T47D (cell line): ENCODE measurements around the gene PAQR7.

Source experiments
- DNase-seq, 2 experiments: peaks; one replicate each; pipeline versions ENCODE4 v3.0.0 to v3.0.0-alpha.2; 2011 to 2012; ENCODE audit warnings: low read depth in 1 of 2, low spot score in 1 of 2
- JUND ChIP-seq: IDR thresholded peaks from 2 replicates; pipeline ENCODE4 v1.6.1; 2012; ENCODE audit warnings: low read depth
- in situ Hi-C: cut with HindIII; loops from 2 replicates; pipeline ENCODE4 v1.10.0; 2016; ENCODE audit warnings: low sequenced_read_pairs, low pct_unique_long_range_greater_than_20kb

The PAQR7 gene

GRCh38 chr1:25813071-25813733 lies 62.3 kb downstream of the PAQR7 start:
- in situ Hi-C loops, result no loop called here
- TF ChIP-seq JUND, result no peak
- DNase-seq, result no peak
